Vagina (tissue), 2 donors: ENCODE results near the gene POU1F1.

Source experiments
- POLR2A ChIP-seq, 2 donors: fragments of 450-650 bp; IDR thresholded peaks; one replicate each; pipeline ENCODE4 v1.6.1; 2017; ENCODE audit warnings: antibody characterized with exemption in 2 of 2, mild to moderate bottlenecking in 2 of 2, moderate library complexity in 2 of 2
- TF ChIP-seq, protein P1 (sequence below), 3 experiments: fragments of 450-650 bp in 2 of 3; fragments of 200-600 bp in 1 of 3; sonication (generic) in 1 of 3; IDR thresholded peaks; one replicate each; pipeline ENCODE4 v1.5.1; 2017 to 2019; ENCODE audit warnings: antibody characterized with exemption in 3 of 3, mild to moderate bottlenecking in 2 of 3, moderate library complexity in 2 of 3

GRCh38 chr3:87298111-87298718 is 21.8 kb upstream of the POU1F1 start:
- TF ChIP-seq, protein P1, sequence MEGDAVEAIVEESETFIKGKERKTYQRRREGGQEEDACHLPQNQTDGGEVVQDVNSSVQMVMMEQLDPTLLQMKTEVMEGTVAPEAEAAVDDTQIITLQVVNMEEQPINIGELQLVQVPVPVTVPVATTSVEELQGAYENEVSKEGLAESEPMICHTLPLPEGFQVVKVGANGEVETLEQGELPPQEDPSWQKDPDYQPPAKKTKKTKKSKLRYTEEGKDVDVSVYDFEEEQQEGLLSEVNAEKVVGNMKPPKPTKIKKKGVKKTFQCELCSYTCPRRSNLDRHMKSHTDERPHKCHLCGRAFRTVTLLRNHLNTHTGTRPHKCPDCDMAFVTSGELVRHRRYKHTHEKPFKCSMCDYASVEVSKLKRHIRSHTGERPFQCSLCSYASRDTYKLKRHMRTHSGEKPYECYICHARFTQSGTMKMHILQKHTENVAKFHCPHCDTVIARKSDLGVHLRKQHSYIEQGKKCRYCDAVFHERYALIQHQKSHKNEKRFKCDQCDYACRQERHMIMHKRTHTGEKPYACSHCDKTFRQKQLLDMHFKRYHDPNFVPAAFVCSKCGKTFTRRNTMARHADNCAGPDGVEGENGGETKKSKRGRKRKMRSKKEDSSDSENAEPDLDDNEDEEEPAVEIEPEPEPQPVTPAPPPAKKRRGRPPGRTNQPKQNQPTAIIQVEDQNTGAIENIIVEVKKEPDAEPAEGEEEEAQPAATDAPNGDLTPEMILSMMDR (IDR thresholded peaks at IDR 0.05), result peak; percentile 43 to 61 (median 49)
- no peak for TF ChIP-seq POLR2A (IDR thresholded peaks at IDR 0.05)
